UCSD-AML1 (cell line): ENCODE measurements around the gene ELOB.

ENCODE experiments used
- DNase-seq: peaks from one replicate; lab custom pipeline; 2025; ENCODE audit not compliant: unreplicated experiment; lab: John Stamatoyannopoulos, UW

The ELOB gene

DNA sequence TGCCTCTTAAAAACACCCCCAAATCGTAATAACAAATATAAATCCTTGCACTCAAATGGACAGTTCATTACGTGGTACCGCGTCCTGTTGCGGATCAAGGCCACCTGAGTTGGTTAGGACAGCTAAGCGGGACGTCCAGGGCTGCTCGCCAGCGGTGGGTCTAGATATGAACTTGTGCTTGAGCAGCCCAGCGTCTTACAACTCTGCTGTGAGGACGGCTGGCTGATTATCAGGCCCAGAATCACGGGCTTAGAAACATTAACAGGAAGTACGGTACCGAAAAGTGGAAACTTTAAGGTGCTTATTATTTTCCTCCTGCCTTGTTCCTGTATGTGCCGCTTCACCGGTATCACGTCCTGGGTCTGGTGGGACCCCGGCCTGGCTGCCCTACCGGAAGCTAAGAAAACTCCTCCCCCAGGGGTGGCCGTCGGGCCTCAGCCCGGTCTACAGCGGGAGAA is 25.5 kb downstream of the ELOB start:
- DNase-seq = no peak

DNA sequence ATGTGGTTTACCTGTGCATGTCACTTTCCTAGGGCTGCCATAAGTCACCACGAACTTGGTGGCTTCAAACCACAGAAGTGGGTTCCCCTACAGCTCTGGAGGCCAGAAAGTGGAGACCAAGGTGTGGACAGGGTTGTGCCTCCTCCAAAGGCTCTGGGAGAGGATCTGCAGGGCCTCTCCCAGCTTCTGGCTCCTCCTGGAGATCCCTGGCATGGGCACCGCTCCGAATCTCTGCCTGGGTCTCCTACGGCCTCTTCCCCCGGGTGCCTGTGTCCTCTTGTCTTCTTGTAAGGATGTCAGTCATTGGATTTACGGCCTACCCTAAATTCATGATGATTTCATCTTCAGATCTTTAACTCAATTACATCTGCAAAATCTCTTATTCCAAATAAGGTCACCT is 27.1 kb downstream of the ELOB start:
- no peak for DNase-seq

- no peak for DNase-seq
Observed at GRCh38 chr16:2749476-2749875, 27.6 kb downstream of the ELOB start.

GRCh38 chr16:2748757-2749455 is 28.2 kb downstream of the ELOB start:
- no peak for DNase-seq

GRCh38 chr16:2745961-2746360 is 31.1 kb downstream of the ELOB start:
- no peak for DNase-seq

DNA sequence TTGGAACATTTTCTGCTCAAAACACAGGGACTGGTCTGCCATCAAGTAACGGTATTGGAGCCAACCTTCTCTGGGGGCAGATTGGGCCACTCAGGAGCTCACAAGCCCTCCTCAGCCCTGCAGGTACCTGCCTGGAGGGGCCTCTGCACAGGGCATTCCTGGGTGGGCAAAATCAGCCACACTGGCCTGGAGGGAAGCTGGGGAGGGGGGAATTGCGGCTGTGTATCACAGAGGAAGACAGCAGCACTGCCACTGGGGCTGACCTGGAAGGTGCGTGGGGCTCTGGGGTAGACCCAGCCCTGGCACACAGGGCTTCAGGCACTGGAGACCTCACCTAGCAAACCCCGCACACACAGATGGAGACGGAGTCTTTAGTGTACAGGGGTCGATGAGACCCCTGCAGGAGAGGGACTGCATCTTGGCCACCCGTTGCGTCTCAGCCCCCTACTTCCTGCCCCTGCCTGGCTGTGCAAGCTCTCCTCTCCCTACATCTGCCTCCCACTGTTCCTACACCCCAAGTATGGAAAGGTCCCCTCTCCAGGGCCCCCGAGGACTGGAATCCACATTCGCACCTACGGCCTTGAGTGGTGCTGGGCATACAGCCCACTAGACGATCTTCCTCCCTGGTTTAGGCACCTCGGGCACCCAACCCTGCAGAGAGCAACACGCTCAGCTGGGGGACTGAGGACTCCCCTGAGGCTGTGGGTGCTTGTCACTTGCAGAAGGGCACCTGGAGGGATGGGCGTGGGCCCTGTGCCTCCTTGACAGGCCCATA is 31.8 kb downstream of the ELOB start:
- DNase-seq = no peak

DNA sequence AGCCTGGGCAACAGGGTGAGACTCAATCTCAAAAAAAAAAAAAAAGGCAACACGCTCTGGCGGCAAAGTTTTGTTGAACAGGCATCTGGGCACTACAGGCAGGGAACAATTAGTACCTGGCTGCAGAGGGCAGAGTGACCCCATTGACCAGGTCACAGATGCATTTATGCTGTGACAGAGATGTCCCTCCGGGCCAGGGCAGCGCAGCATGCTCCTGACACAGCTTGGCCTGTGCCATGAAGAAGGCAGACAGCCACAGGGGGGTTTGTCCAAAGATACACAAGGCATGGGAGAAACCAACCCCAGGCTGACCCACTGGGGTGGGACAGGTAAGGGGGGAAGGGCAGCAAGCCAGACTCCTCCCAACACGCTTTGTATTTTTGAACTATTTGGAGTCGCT is 32.4 kb downstream of the ELOB start:
- DNase-seq = no peak

- DNase-seq = no peak
Observed at GRCh38 chr16:2743007-2743810, 33.9 kb downstream of the ELOB start.

DNA sequence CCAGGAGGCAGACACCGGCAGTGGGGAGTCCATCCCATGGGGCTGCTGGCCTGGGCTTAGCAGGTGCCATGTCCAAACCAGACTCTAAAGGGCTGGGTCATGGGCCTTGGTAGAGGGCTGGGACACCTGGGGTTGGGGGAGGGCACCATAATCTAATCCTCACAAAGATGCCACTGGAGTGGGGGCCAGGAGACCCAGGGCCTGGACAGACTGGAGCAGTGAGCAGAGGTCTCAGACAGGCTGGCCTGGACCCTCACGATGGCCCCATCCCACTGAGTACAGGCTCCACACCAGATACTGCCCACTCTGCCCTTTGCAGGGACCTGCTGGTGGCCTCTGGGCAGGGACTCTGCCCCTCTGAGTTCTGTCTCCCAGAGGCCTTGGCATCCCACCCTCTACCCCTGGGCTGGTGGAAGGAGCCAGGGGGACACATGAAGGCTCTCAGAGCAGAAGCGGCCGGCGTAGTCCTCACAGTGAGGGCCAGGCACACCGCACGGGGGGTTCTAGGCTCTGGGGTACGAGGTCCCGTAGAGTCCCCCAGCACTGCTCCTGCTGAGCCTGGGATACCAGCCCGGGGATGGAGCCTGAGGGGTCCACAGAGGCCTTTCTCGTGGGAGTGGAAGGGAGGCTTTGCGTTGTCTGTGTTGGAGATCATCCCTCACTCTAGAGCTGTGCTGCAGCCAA is 34.6 kb downstream of the ELOB start:
- DNase-seq = no peak

DNA sequence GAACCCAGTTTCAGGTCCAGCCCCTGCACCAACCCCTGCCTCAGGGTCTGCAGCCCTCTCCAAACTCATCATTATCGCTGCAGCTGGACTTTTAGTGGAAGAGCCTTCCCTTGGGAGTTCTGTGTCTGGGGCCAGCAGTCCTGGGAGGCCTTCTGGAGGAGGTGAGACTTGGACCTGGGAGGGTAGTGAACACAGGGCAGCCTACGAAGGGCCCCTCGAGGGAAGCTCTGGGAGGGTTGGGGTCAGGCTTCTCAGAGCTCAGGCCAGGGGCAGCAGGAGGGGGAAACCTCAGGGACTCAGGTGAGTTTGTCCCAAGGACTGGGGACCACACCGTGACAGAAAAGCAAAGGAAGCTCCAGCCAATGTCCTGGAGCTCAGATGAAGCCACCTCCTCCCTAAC is 35.9 kb downstream of the ELOB start:
- no peak for DNase-seq

GRCh38 chr16:2740476-2740875 is 36.6 kb downstream of the ELOB start:
- no peak for DNase-seq

- no peak for DNase-seq
Observed at GRCh38 chr16:2739625-2740430, 37.3 kb downstream of the ELOB start.

DNA sequence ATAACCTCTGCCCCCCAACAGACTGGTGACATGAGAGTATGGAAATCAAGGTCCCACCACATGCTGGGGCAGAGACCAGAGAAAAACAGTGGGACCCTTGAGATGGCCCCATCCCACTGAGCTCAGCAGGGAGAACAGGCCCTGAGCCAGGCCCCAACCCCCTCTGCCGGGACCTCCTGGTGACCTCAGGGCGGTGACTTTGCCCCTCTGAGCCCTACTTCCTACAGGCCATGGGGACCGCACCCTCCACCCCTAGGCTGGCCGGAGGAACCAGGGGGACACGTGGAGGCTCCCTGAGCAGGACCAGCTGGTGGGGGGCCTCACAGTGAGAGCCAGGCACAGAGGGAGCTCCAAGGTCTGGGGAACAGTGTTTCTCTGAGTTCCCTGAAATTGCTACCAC is 38.5 kb downstream of the ELOB start:
- no peak for DNase-seq

GRCh38 chr16:2737895-2738418 is 39.1 kb downstream of the ELOB start:
- DNase-seq = no peak

- no peak for DNase-seq
Observed at GRCh38 chr16:2737238-2737605, 39.9 kb downstream of the ELOB start.

- no peak for DNase-seq
Observed at GRCh38 chr16:2736476-2737237, 40.4 kb downstream of the ELOB start.

DNA sequence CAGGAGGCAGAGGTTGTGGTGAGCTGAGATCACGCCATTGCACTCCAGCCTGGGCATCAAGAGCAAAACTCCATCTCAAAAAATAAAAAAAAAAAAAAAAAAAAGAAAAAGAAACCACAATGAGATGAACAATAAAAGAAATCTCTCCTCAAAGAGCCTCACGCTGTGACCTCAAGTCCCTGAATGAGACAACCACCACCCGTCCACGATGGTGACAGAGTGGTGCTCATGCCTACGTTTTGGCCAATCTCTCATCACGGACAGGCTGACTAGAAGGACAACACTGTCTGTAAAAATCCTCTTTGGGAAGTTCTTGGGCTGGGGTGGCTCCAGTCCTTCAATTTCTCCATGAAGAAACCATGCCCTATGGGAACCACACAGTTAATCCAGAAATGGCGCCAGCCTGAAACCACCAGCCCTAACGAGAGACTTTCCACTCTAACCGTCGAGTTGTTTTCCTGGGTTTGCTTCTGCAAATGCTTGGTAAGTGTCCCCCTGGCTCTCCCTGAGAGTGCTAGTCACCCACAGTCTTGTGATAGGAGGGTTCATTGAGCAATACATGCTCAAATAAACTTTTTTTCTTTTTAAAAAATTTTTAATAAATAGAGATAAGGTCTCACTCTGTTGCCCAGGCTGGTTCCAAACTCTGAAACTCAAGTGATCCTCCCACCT is 42.1 kb downstream of the ELOB start:
- no peak for DNase-seq

DNA sequence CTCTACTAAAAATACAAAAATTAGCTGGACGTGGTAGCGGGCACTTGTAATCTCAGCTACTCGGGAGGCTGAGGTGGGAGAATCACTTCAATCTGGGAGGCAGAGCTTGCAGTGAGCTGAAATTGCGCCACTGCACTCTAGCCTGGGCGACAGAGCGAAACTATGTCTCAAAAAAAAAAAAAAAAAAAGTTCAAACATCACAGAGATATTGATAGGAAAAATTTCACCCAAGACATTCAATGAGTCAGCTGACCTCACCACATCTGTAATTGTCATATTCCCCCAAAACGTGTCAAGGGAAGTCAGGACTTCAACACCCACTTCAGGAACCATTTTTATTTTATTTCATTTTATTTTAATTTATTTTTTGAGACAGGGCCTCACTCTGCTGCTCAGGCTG is 49.0 kb downstream of the ELOB start:
- DNase-seq = no peak

DNA sequence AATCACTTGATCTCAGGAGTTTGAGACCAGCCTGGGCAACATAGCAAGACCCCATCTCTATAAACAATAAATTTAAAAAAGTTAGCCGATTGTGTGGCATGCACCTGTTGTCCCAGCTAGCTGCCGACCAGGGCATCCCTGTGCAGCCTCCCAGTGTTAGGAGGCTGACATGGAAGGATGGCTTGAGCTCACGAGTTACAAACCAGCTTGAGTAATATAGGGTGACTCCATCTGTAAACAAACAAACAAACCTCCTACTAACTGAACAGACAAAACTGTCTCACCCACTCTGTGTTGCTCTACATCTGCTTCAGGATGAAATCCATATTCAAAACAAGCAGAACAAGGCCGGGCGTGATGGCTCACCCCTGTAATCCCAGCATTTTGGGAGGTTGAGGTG is 50.2 kb downstream of the ELOB start:
- no peak for DNase-seq
